Measurements from ENCODE around the gene ENPP3. TPM values are rescaled to one million over a fixed set of nuclear protein-coding genes. Genes with fewer than 3 reads are reported as not detected.

ENPP3 gene
- polyA plus RNA-seq, 1 donor from 2014 or later, result 0.50 TPM

DNA sequence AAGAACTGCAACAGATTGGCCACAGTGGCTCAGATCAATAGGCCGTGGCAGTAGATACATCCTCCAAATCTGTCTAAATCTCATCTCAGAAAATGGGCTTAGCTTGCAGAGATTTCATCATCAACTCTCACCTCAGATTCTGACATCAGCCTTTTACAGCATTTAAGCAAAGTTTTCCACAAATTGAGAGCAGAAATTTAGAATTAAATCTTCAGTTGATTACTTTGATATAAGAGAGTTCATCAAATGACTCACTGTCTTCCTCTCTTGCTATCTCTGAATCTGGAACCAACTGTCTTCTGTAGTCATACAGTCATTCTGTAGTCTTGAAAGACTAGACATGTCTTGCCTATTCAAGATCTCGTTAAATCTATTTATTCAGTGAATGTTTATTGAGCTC is 118.9 kb downstream of the ENPP3 start:
- H3K4me2 ChIP-seq (ENCODE audit: low read length), result no peak overlapping the region
- H3K4me3 ChIP-seq (ENCODE audit: low read length), result no peak overlapping the region

DNA sequence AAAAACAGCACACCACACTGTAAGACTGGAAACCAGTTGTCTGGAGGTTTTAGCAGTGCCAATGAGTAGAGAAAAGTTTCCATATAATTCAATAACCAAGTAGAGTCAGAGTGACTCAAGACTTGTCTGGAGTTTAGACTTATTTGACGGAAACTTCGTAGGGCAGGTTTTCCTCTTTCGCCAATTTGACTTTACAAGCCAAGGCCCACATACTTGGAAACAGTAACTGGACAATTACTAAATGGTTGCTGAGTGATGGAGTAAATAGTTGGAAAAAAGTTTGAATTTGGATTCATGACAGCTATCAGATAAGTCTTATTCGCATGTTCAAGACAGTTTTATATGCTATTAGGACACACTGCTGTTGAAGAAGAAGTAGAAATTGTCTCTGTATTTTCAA is 121.8 kb downstream of the ENPP3 start:
- no peak overlapping the region for H3K9ac ChIP-seq (ENCODE audit: low read length)
- no peak overlapping the region for H3K4me2 ChIP-seq (ENCODE audit: low read length)
- no peak overlapping the region for H3K4me3 ChIP-seq (ENCODE audit: low read length)
- H4K20me1 ChIP-seq (ENCODE audit: insufficient read depth), result no peaks in the 10 kb centered on the region
- no peaks in the 10 kb centered on the region for H3F3A ChIP-seq (ENCODE audit: insufficient read depth, low read length, poor library complexity, severe bottlenecking)
- H3K9me3 ChIP-seq (ENCODE audit: low read length), result no peaks in the 10 kb centered on the region
- no peak overlapping the region for H2AFZ ChIP-seq (ENCODE audit: low read depth, low read length)
- no peaks in the 10 kb centered on the region for H3K9me2 ChIP-seq (ENCODE audit: insufficient read depth, low read length)
- no peaks in the 10 kb centered on the region for H3K36me3 ChIP-seq (ENCODE audit: insufficient read depth, low read length)
- H3K27ac ChIP-seq (ENCODE audit: low read length), result no peak overlapping the region
- no peaks in the 10 kb centered on the region for H3K79me2 ChIP-seq (replicated peaks; ENCODE audit: insufficient read depth, low read length)
- H3K27me3 ChIP-seq (ENCODE audit: insufficient read depth, low read depth, low read length), result no peaks in the 10 kb centered on the region
- TF ChIP-seq RAD21 (conservative IDR thresholded peaks at IDR 0.05) (no peak), REST (IDR thresholded peaks at IDR 0.05; ENCODE audit: borderline replicate concordance) (no peak), CTCF (IDR thresholded peaks at IDR 0.05; ENCODE audit: poor library complexity, severe bottlenecking) (no peak), EZH2 (IDR thresholded peaks at IDR 0.05; ENCODE audit: borderline replicate concordance, insufficient read depth, low read length, poor library complexity, severe bottlenecking) (no peak), EP300 (conservative IDR thresholded peaks at IDR 0.05; ENCODE audit: poor library complexity, severe bottlenecking) (no peak), MXI1 (conservative IDR thresholded peaks at IDR 0.05; ENCODE audit: poor library complexity, severe bottlenecking) (no peak)

More for the DNA sequence above, 118.9 kb downstream of the ENPP3 start:
- Histone ChIP-seq H3K36me3 (ENCODE audit: insufficient read depth, low read length) (no peaks in the 10 kb centered on the region), H3K9me2 (ENCODE audit: insufficient read depth, low read length) (no peaks in the 10 kb centered on the region), H3K79me2 (replicated peaks; ENCODE audit: insufficient read depth, low read length) (no peaks in the 10 kb centered on the region), H4K20me1 (ENCODE audit: insufficient read depth) (no peaks in the 10 kb centered on the region), H3K27ac (ENCODE audit: low read length) (no peak overlapping the region), H3F3A (ENCODE audit: insufficient read depth, low read length, poor library complexity, severe bottlenecking) (no peaks in the 10 kb centered on the region), H3K9me3 (ENCODE audit: low read length) (no peaks in the 10 kb centered on the region), H3K27me3 (ENCODE audit: insufficient read depth, low read depth, low read length) (no peaks in the 10 kb centered on the region), H3K9ac (ENCODE audit: low read length) (no peak overlapping the region), H2AFZ (ENCODE audit: low read depth, low read length) (no peak overlapping the region)
- no peak for TF ChIP-seq SMC3 (conservative IDR thresholded peaks at IDR 0.05; ENCODE audit: poor library complexity)
- no peak for TF ChIP-seq MXI1 (conservative IDR thresholded peaks at IDR 0.05; ENCODE audit: poor library complexity, severe bottlenecking)
- no peak for TF ChIP-seq REST (IDR thresholded peaks at IDR 0.05; ENCODE audit: borderline replicate concordance)
- TF ChIP-seq CTCF (IDR thresholded peaks at IDR 0.05; ENCODE audit: poor library complexity, severe bottlenecking), result no peak
- no peak for TF ChIP-seq EP300 (conservative IDR thresholded peaks at IDR 0.05; ENCODE audit: poor library complexity, severe bottlenecking)
- no peak for TF ChIP-seq TAF1 (IDR thresholded peaks at IDR 0.05; ENCODE audit: low read depth)
- no peak for TF ChIP-seq EZH2 (IDR thresholded peaks at IDR 0.05; ENCODE audit: borderline replicate concordance, insufficient read depth, low read length, poor library complexity, severe bottlenecking)
- TF ChIP-seq RAD21 (conservative IDR thresholded peaks at IDR 0.05), result no peak
- TF ChIP-seq POLR2AphosphoS5 (IDR thresholded peaks at IDR 0.05), result no peak
